Measurements from ENCODE around the gene NRG4.
"Not testable (repeated sequence)": the region's sequence is repeated elsewhere in the genome, so short reads cannot be mapped to it uniquely, and the experiment has no call there.

The NRG4 gene

GRCh38 chr15:75992897-75993296, 19.3 kb downstream of the NRG4 start:
- Histone ChIP-seq H3K4me3 (ENCODE audit: low read length in 2 of 2) (no peak overlapping the region), H3K27me3 (ENCODE audit: control insufficient read depth in 1 of 2, insufficient read depth in 2 of 2, low read length in 2 of 2) (peaks cover 0 to 3% of the 10 kb centered on the region in 2 donors), H3K27ac (ENCODE audit: low read length) (no peak overlapping the region), H3K4me1 (ENCODE audit: control insufficient read depth, insufficient read depth, low read length) (no peaks in the 10 kb centered on the region), H3K36me3 (ENCODE audit: control insufficient read depth in 2 of 2, insufficient read depth in 2 of 2, low read length in 2 of 2) (no peaks in the 10 kb centered on the region), H3K9ac (ENCODE audit: low read length in 2 of 2) (no peak overlapping the region), H3K9me3 (ENCODE audit: control insufficient read depth in 2 of 2, low read length in 2 of 2) (no peaks in the 10 kb centered on the region)

- Histone ChIP-seq H3K4me3 (ENCODE audit: low read length in 2 of 2) (no peak overlapping the region), H3K36me3 (ENCODE audit: control insufficient read depth in 2 of 2, insufficient read depth in 2 of 2, low read length in 2 of 2) (no peaks in the 10 kb centered on the region), H3K27me3 (ENCODE audit: control insufficient read depth in 1 of 2, insufficient read depth in 2 of 2, low read length in 2 of 2) (no peaks in the 10 kb centered on the region), H3K27ac (ENCODE audit: low read length) (no peak overlapping the region), H3K9me3 (ENCODE audit: control insufficient read depth in 2 of 2, low read length in 2 of 2) (no peaks in the 10 kb centered on the region), H3K4me1 (ENCODE audit: control insufficient read depth, insufficient read depth, low read length) (no peaks in the 10 kb centered on the region), H3K9ac (ENCODE audit: low read length in 2 of 2) (no peak overlapping the region)
These were observed 22.3 kb downstream of the NRG4 start for GRCh38 chr15:75989875-75990274.

- no peaks in the 10 kb centered on the region for H3K9me3 ChIP-seq (ENCODE audit: control insufficient read depth in 2 of 2, low read length in 2 of 2)
- H3K27ac ChIP-seq (ENCODE audit: low read length): no peak overlapping the region
- no peak overlapping the region for H3K9ac ChIP-seq (ENCODE audit: low read length in 2 of 2)
- no peak overlapping the region for H3K4me3 ChIP-seq (ENCODE audit: low read length in 2 of 2)
- H3K27me3 ChIP-seq (ENCODE audit: control insufficient read depth in 1 of 2, insufficient read depth in 2 of 2, low read length in 2 of 2): no peaks in the 10 kb centered on the region
- no peaks in the 10 kb centered on the region for H3K4me1 ChIP-seq (ENCODE audit: control insufficient read depth, insufficient read depth, low read length)
- H3K36me3 ChIP-seq (ENCODE audit: control insufficient read depth in 2 of 2, insufficient read depth in 2 of 2, low read length in 2 of 2): no peaks in the 10 kb centered on the region
These were observed 23.2 kb downstream of the NRG4 start for GRCh38 chr15:75989045-75989444.

- Histone ChIP-seq H3K36me3 (ENCODE audit: control insufficient read depth in 2 of 2, insufficient read depth in 2 of 2, low read length in 2 of 2) (no peaks in the 10 kb centered on the region), H3K27me3 (ENCODE audit: control insufficient read depth in 1 of 2, insufficient read depth in 2 of 2, low read length in 2 of 2) (no peaks in the 10 kb centered on the region), H3K4me3 (ENCODE audit: low read length in 2 of 2) (no peak overlapping the region), H3K9ac (ENCODE audit: low read length in 2 of 2) (no peak overlapping the region), H3K9me3 (ENCODE audit: control insufficient read depth in 2 of 2, low read length in 2 of 2) (no peaks in the 10 kb centered on the region), H3K27ac (ENCODE audit: low read length) (no peak overlapping the region), H3K4me1 (ENCODE audit: control insufficient read depth, insufficient read depth, low read length) (no peaks in the 10 kb centered on the region)
These were observed 26.3 kb downstream of the NRG4 start for GRCh38 chr15:75985971-75986370.

DNA sequence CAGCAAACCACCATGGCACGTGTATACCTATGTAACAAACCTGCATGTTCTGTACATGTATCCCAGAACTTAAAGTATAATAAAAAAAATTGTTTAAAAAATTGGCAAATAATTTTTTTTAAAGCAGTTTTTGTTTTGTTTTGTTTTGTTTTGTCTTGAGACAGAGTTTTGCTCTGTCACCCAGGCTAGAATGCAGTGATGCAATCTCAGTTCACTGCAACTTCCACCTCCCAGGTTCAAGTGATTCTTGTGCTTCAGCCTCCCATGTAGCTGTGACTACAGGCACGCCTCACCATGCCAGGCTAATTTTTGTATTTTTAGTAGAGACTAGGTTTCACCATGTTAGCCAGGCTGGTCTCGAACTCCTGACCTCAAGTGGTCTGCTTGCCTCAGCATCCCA, 27.5 kb downstream of the NRG4 start:
- H3K9me3 ChIP-seq (ENCODE audit: control insufficient read depth in 2 of 2, low read length in 2 of 2); H3K4me1 ChIP-seq (ENCODE audit: control insufficient read depth, insufficient read depth, low read length); H3K27ac ChIP-seq (ENCODE audit: low read length); H3K27me3 ChIP-seq (ENCODE audit: control insufficient read depth in 1 of 2, insufficient read depth in 2 of 2, low read length in 2 of 2); H3K36me3 ChIP-seq (ENCODE audit: control insufficient read depth in 2 of 2, insufficient read depth in 2 of 2, low read length in 2 of 2); H3K9ac ChIP-seq (ENCODE audit: low read length in 2 of 2); H3K4me3 ChIP-seq (ENCODE audit: low read length in 2 of 2): not testable (repeated sequence)

DNA sequence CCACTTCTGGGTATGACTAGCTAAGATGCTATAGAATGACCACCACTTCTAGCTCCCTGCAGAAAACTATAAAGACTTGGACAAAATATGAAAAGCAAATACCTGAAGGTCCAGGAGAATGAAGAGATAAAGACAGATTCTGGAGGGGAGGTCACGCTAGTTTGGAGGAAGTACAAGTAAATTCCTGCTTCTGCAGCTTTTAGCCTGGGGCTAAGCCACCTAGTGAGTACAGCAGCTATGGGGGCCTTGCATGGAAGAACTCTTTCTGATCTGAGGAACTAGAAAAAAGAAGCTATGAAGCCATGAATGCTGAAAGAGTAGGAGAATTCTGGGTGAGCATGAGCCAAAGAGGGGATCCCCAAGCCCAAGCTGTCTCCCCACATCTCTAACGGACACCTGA, 29.8 kb downstream of the NRG4 start:
- Histone ChIP-seq H3K4me1 (ENCODE audit: control insufficient read depth, insufficient read depth, low read length) (no peaks in the 10 kb centered on the region), H3K4me3 (ENCODE audit: low read length in 2 of 2) (no peak overlapping the region), H3K9ac (ENCODE audit: low read length in 2 of 2) (no peak overlapping the region), H3K36me3 (ENCODE audit: control insufficient read depth in 2 of 2, insufficient read depth in 2 of 2, low read length in 2 of 2) (no peaks in the 10 kb centered on the region), H3K9me3 (ENCODE audit: control insufficient read depth in 2 of 2, low read length in 2 of 2) (no peaks in the 10 kb centered on the region), H3K27me3 (ENCODE audit: control insufficient read depth in 1 of 2, insufficient read depth in 2 of 2, low read length in 2 of 2) (no peaks in the 10 kb centered on the region), H3K27ac (ENCODE audit: low read length) (no peak overlapping the region)

DNA sequence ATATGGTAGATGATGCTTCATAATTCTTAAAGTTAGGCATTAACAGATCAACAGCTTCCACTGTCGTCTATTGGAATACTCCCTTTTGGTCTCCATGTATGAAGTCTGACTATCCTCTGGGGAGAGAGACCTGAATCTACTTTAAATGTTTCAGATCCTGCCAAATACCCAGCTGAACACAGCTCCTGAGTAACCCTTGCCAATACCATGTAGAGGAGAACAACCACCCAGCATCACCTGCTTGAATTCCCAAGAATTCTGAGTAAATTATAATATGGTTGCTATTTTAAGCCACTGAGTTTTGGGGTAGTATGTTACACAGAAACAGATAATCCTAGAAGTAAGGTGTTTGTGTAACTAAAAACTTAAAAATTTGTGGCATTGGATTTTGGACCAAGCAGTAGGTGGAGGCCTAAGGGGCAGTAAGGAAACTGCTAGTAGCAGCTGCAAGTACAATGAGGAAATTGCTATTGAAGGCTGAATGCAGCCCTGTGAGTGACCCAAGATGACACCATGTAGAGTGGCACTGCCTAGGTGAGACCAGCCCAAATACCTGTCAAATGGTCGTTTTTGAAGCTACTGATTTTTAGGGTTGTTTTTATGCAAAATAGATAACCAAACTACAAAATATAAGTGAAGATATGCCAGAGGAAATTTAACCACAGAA, 30.9 kb downstream of the NRG4 start:
- Histone ChIP-seq H3K9ac (ENCODE audit: low read length in 2 of 2) (no peak overlapping the region), H3K27ac (ENCODE audit: low read length) (no peak overlapping the region), H3K4me1 (ENCODE audit: control insufficient read depth, insufficient read depth, low read length) (no peaks in the 10 kb centered on the region), H3K4me3 (ENCODE audit: low read length in 2 of 2) (no peak overlapping the region), H3K27me3 (ENCODE audit: control insufficient read depth in 1 of 2, insufficient read depth in 2 of 2, low read length in 2 of 2) (no peaks in the 10 kb centered on the region), H3K36me3 (ENCODE audit: control insufficient read depth in 2 of 2, insufficient read depth in 2 of 2, low read length in 2 of 2) (no peaks in the 10 kb centered on the region), H3K9me3 (ENCODE audit: control insufficient read depth in 2 of 2, low read length in 2 of 2) (peaks cover 0 to 4% of the 10 kb centered on the region in 2 donors)

DNA sequence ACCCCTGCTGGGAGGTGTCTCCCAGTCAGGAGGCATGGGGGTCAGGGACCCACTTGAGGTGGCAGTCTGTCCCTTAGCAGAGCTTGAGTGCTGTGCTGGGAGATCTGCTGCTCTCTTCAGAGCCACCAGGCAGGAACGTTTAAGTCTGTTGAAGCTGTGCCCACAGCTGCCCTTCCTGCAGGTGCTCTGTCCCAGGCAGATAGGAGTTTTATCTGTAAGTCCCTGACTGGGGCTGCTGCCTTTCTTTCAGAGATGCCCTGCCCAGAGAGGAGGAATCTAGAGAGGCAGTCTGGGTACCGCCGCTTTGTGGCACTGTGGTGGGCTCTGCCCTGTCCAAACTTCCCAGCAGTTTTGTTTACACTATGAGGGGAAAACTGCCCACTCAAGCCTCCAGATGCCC, 35.5 kb downstream of the NRG4 start:
- H3K9ac ChIP-seq (ENCODE audit: low read length in 2 of 2); H3K4me3 ChIP-seq (ENCODE audit: low read length in 2 of 2); H3K9me3 ChIP-seq (ENCODE audit: control insufficient read depth in 2 of 2, low read length in 2 of 2); H3K27ac ChIP-seq (ENCODE audit: low read length); H3K27me3 ChIP-seq (ENCODE audit: control insufficient read depth in 1 of 2, insufficient read depth in 2 of 2, low read length in 2 of 2); H3K4me1 ChIP-seq (ENCODE audit: control insufficient read depth, insufficient read depth, low read length); H3K36me3 ChIP-seq (ENCODE audit: control insufficient read depth in 2 of 2, insufficient read depth in 2 of 2, low read length in 2 of 2): not testable (repeated sequence)

GRCh38 chr15:75966073-75966472, 46.2 kb downstream of the NRG4 start:
- no peaks in the 10 kb centered on the region for H3K36me3 ChIP-seq (ENCODE audit: control insufficient read depth in 2 of 2, insufficient read depth in 2 of 2, low read length in 2 of 2)
- H3K4me1 ChIP-seq (ENCODE audit: control insufficient read depth, insufficient read depth, low read length): no peaks in the 10 kb centered on the region
- no peak overlapping the region for H3K9ac ChIP-seq (ENCODE audit: low read length in 2 of 2)
- H3K9me3 ChIP-seq (ENCODE audit: control insufficient read depth in 2 of 2, low read length in 2 of 2): no peaks in the 10 kb centered on the region
- no peak overlapping the region for H3K4me3 ChIP-seq (ENCODE audit: low read length in 2 of 2)
- no peaks in the 10 kb centered on the region for H3K27me3 ChIP-seq (ENCODE audit: control insufficient read depth in 1 of 2, insufficient read depth in 2 of 2, low read length in 2 of 2)
- H3K27ac ChIP-seq (ENCODE audit: low read length): no peak overlapping the region

- Histone ChIP-seq H3K36me3 (ENCODE audit: control insufficient read depth in 2 of 2, insufficient read depth in 2 of 2, low read length in 2 of 2) (no peaks in the 10 kb centered on the region), H3K4me3 (ENCODE audit: low read length in 2 of 2) (no peak overlapping the region), H3K27me3 (ENCODE audit: control insufficient read depth in 1 of 2, insufficient read depth in 2 of 2, low read length in 2 of 2) (no peaks in the 10 kb centered on the region), H3K9me3 (ENCODE audit: control insufficient read depth in 2 of 2, low read length in 2 of 2) (no peaks in the 10 kb centered on the region), H3K27ac (ENCODE audit: low read length) (no peak overlapping the region), H3K4me1 (ENCODE audit: control insufficient read depth, insufficient read depth, low read length) (no peaks in the 10 kb centered on the region), H3K9ac (ENCODE audit: low read length in 2 of 2) (no peak overlapping the region)
These were observed 50.9 kb downstream of the NRG4 start for GRCh38 chr15:75961331-75961730.

DNA sequence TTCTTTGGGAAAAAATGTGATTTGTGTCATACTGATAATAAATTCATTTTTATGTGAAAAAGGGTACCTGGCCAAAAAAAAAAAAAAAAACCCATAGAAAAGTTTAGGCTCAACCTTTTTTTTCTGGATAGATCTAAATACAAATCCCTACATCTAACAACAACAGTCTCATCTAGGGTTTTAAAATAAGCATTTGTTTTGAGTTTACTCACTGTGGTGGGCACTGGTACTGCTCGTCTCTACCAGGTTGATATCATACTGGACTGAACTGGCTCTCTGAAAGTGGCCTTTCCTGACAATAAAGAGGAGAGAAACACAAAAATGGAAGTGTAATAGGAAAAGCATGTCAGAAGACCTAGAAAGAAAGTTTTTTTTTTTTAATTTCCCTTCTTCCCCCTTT, 56.5 kb downstream of the NRG4 start:
- Histone ChIP-seq H3K9me3 (ENCODE audit: control insufficient read depth in 2 of 2, low read length in 2 of 2) (no peaks in the 10 kb centered on the region), H3K4me3 (ENCODE audit: low read length in 2 of 2) (no peak overlapping the region), H3K27me3 (ENCODE audit: control insufficient read depth in 1 of 2, insufficient read depth in 2 of 2, low read length in 2 of 2) (no peaks in the 10 kb centered on the region)

More for the DNA sequence above, 56.5 kb downstream of the NRG4 start:
- no peak overlapping the region for H3K27ac ChIP-seq (ENCODE audit: low read length)
- H3K4me1 ChIP-seq (ENCODE audit: control insufficient read depth, insufficient read depth, low read length): no peaks in the 10 kb centered on the region
- H3K36me3 ChIP-seq (ENCODE audit: control insufficient read depth in 2 of 2, insufficient read depth in 2 of 2, low read length in 2 of 2): no peaks in the 10 kb centered on the region
- H3K9ac ChIP-seq (ENCODE audit: low read length in 2 of 2): no peak overlapping the region
